ENCODE results near the gene MAGEC2.

MAGEC2 gene

DNA sequence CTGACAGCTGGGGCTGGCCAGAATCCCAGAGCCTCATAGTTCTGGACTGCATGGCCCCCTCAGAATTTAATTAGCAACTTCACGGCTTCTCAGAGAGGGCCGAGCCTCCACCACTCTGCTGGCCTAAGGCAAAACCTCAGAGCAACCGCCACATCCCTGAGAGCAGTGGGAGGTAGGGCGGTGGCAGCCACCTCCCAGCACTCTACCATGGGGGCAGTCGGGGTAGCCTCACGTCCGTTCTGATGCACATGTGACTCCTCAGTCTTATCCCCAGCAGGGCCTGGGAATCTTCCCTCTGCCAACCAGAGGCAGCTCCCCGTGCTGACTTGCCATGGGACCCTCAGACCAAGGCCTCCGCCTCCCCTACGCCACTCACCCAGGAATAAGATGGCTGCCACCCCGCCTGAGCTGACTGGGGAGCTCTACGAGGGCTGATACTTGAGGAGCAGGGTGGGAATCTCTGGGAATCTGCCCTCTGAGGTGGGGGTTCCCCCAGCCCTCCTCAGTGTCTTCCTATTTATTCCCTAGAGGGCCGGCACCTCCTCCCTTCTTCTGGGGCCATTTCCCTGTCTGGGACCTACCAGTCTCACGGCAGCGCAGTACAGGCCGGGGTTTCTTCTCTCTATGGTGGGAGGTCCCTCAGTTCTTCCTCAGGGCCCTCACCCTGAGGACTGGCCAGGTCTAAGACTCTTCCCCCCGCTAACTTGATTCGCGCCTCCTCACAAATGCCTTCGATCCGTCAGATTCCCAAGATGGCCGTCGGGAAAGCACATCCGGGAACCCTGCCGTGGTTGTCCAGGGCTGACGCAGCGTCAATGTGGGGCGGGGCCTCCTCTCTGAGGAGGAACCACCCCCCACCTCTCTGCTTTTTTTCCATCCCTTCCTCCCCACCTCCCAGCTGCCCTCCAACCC lies at the start of gene MAGEC2:
MAGEC2 (minus strand) TSS at position 769 of the 912 bp plus-strand sequence. CDS start 1,303 bp downstream, outside the sequence.
- in situ Hi-C loops (cut with MboI; ENCODE audit: low pct_unique_long_range_greater_than_20kb, low sequenced_read_pairs), result no loop called here
- no peak for DNase-seq

- DNase-seq, result no peak
- in situ Hi-C loops (cut with MboI; ENCODE audit: low pct_unique_long_range_greater_than_20kb, low sequenced_read_pairs), result no loop called here
Observed at GRCh38 chrX:142251680-142252079, 46.6 kb upstream of the MAGEC2 start.

DNA sequence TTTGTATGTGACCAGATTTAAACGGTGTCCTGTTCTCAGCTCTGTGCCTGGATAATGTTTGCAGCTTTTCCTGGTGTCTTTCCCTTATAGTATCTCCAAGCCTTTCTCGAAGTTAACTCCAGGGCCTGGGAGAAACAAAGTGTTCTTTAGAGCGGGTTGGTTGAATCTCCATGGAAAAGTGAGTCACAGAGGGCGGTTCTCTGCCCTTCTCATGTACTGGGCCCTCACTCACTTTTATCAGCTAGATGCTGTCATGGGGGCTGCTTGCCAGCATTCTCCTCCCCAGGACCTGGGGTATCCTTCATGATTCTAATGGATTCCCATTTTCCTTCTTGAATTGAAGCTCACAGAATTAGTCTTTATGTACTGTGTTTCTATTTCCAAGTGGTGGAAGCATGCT lies 46.1 kb upstream of the MAGEC2 start:
- in situ Hi-C loops (cut with MboI; ENCODE audit: low pct_unique_long_range_greater_than_20kb, low sequenced_read_pairs), result no loop called here
- DNase-seq, result no peak

DNA sequence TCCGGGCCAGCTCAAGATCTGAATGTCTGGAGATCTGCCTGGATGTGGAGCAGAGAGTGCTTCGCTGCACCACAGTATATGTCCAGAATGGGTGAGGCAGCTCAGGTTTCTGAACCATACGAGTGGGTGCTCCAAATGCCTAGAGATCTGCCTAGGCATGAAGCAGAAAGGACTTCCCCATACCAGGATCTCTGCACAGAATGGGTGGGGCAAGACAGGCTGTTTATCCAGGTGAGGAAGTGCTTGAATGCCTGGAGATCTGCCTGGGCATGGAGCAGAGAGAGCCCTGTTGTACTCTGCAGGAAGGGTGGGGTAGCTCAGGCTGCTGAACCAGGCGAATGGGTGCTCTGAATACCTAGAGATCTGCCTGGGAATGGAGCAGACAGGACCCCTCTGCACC lies 45.4 kb upstream of the MAGEC2 start:
- no peak for DNase-seq
- in situ Hi-C loops (cut with MboI; ENCODE audit: low pct_unique_long_range_greater_than_20kb, low sequenced_read_pairs), result no loop called here

DNA sequence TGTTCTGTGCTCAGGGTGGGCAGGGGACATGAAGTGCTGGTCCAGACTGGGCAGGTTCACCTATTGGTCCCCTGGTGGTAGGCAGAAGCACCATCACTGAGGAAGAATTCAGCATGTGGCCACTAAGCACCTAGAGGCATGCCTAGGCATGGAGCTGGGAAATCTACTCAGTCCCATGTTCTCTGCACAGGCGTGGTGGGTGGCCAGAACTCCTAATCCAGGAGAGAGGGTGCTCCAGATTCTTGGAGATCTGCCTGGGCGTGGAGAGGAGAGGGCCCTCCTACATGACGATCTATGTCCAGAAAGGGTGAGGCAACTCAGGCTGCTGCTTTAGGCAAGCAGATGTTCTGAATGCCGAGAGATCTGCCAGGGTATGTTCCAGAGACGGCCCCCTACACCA lies 44.6 kb upstream of the MAGEC2 start:
- in situ Hi-C loops (cut with MboI; ENCODE audit: low pct_unique_long_range_greater_than_20kb, low sequenced_read_pairs), result no loop called here
- DNase-seq, result no peak

- DNase-seq, result no peak
- in situ Hi-C loops (cut with MboI; ENCODE audit: low pct_unique_long_range_greater_than_20kb, low sequenced_read_pairs), result no loop called here
Observed at GRCh38 chrX:142244568-142244967, 39.5 kb upstream of the MAGEC2 start.

- in situ Hi-C loops (cut with MboI; ENCODE audit: low pct_unique_long_range_greater_than_20kb, low sequenced_read_pairs), result no loop called here
- DNase-seq, result no peak
Observed at GRCh38 chrX:142238536-142238935, 33.4 kb upstream of the MAGEC2 start.

DNA sequence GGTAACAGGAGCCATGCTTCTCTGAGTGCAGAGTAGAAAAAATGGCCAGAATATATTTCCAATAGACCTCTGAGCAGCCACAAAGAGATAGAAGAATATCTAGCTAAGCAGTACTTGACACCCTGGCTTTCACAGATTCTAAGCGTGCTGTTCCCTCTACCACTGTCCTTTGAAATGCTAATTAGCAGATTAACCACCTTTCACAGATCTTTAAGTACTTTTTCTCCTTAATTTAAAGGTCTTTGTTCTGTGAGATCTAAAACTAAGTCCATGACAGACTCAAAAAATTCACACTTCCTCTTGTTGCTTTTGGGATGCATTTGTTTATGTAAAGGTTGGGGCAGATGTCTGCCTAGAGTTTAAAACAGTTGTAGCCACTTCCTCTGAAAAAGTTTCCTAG lies 28.3 kb upstream of the MAGEC2 start:
- no peak for DNase-seq
- in situ Hi-C loops (cut with MboI; ENCODE audit: low pct_unique_long_range_greater_than_20kb, low sequenced_read_pairs), result no loop called here

DNA sequence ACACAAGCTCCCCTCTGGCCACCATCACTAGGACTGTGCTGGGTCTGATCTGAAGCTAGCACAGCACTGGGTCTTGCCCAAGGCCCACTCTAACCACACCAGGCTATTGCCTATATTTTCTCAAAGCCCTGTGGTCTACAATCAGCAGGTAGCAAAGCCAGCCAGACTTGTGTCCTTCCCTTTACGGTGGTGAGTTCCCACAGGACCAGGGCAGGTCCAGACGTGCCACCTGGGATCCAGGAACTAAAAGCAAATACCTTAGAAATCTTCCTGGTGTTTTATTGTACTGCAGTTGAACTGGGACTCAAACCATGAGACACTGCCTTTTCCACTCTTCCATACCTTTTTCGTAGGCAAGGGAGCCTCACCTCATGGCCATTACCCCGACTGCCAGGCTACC lies 9.0 kb upstream of the MAGEC2 start:
- in situ Hi-C loops (cut with MboI; ENCODE audit: low pct_unique_long_range_greater_than_20kb, low sequenced_read_pairs), result no loop called here
- DNase-seq, result no peak

DNA sequence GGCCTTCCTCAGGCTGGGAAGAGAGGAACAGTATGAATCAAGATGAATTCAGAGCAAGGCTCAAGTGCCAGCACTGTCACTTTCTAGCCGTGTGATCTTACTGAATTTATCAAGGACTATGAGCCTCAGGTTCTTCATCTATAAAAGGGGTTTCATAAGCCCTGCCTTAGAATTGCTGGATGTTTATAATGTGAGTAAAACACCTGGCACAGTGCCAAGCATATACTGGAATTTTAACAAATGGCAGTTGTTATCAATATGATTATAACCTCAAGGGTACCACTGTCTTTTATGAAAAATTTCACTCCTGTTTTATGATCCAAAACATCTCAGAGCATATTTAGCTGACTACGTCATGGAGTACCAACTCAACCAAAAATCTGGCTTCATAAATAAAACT lies 4.0 kb downstream of the MAGEC2 start:
- in situ Hi-C loops (cut with MboI; ENCODE audit: low pct_unique_long_range_greater_than_20kb, low sequenced_read_pairs), result no loop called here
- DNase-seq, result no peak

DNA sequence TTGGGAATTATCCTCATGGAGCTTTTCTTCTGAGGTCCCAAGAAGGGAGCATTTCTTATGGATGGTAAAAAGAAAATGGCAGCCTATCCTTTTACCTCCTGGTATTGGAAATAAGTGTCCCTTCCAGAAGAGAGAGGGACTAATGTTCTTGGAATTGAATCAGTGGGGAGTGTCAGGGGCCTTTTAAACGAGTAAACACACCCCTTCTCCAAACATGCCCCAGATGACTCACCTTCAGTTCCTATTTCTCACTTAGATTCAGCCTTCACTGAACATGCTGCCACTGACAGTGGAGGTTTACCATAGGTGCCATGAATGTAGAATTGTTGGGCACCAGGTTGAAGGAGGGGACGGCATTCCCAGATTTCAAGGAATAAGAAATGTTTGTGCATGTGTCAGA lies 19.0 kb downstream of the MAGEC2 start:
- no peak for DNase-seq

DNA sequence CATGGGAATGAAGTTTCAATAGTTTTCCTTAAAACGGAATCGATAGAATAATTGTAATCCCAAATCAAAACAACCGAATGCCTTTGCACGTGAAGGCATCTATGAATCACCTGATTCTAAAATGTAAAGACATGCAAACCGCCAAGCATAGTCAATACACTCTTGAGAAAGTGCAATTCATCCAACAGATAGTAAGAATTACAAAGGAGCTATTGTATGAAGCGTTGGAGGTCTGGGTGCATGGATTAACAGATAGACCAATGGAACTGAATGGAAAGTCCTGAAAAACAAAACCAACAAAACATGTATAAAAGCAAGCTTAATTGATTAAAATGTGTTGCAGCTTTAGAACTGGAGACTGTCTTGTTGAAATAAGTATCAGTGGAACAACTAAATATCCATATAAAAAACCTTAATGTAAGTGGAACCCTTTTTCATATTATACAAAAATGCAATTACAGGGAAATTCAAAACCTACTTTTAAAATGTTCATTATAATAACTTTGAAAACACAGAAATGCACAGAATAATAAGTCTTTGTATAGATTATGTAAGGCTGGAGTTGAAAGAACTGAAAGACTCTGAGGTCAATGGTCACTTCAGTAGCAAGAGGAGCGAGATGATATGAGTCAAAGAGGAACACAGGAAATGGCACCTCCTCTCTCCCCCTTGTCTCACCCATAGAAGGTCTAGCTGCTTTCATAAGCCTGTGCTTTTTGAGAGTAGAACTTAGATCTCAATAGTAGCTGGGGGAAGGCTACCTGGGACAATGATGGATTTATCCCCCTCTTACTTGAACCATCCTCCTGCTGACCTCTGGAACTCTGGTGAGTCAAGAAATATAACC lies 20.1 kb downstream of the MAGEC2 start:
- in situ Hi-C loops (cut with MboI; ENCODE audit: low pct_unique_long_range_greater_than_20kb, low sequenced_read_pairs), result no loop called here

More for the DNA sequence above, 19.0 kb downstream of the MAGEC2 start:
- in situ Hi-C loops (cut with MboI; ENCODE audit: low pct_unique_long_range_greater_than_20kb, low sequenced_read_pairs), result no loop called here

DNA sequence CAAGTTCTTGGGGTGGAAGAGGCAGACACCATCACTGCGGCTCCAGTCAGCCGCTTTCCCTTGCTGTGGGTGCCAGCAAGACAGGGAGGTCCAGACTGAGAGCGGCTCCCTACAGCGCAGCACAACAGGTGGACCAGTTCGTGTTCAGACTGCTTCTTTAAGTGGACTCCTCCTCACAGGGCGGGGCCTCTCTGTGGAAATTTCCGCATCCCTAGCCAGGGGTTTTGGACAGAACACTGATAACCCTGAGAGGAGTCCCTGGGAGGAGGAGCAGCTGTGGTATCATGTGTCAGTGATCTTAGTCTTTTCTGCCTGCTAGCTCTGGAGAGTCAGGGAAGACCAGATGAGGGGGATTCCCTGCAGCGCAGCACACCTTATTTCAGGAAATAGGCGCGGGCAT lies 48.5 kb downstream of the MAGEC2 start:
- in situ Hi-C loops (cut with MboI; ENCODE audit: low pct_unique_long_range_greater_than_20kb, low sequenced_read_pairs), result no loop called here
- no peak for DNase-seq

More for the DNA sequence above, 20.1 kb downstream of the MAGEC2 start:
- DNase-seq, result no peak
